ENCODE data around the gene PDSS2. TPM values are rescaled to one million over a fixed set of nuclear protein-coding genes. Genes with fewer than 3 reads are reported as not detected.

The PDSS2 gene, protein sequence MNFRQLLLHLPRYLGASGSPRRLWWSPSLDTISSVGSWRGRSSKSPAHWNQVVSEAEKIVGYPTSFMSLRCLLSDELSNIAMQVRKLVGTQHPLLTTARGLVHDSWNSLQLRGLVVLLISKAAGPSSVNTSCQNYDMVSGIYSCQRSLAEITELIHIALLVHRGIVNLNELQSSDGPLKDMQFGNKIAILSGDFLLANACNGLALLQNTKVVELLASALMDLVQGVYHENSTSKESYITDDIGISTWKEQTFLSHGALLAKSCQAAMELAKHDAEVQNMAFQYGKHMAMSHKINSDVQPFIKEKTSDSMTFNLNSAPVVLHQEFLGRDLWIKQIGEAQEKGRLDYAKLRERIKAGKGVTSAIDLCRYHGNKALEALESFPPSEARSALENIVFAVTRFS
- total RNA-seq (10 to 100 TPM; 13.2 to 24.4 (median 14.4) TPM), polyA plus RNA-seq (10 to 100 TPM in 1 of 2 donors, 1 to 10 TPM in 1; 7.2 to 16.5 TPM)
- long read RNA-seq, donor 1, transcript PDSS2-202 (8 exons, 3,540 nt): major isoform, 13 of 20 reads
- long read RNA-seq, donor 1, partial matches to known transcripts: 0 of 20 reads
- long read RNA-seq, donor 1, other reads (novel, unspliced or antisense): 6 of 20 reads
- long read RNA-seq, donor 2, transcript PDSS2-202 (8 exons, 3,540 nt): major isoform, 28 of 42 reads
- long read RNA-seq, donor 2, partial matches to known transcripts: 2 of 42 reads
- long read RNA-seq, donor 2, other reads (novel, unspliced or antisense): 11 of 42 reads
- long read RNA-seq, donor 3, transcript PDSS2-202 (8 exons, 3,540 nt): major isoform, 12 of 26 reads
- long read RNA-seq, donor 3, partial matches to known transcripts: 1 of 26 reads
- long read RNA-seq, donor 3, other reads (novel, unspliced or antisense): 12 of 26 reads

DNA sequence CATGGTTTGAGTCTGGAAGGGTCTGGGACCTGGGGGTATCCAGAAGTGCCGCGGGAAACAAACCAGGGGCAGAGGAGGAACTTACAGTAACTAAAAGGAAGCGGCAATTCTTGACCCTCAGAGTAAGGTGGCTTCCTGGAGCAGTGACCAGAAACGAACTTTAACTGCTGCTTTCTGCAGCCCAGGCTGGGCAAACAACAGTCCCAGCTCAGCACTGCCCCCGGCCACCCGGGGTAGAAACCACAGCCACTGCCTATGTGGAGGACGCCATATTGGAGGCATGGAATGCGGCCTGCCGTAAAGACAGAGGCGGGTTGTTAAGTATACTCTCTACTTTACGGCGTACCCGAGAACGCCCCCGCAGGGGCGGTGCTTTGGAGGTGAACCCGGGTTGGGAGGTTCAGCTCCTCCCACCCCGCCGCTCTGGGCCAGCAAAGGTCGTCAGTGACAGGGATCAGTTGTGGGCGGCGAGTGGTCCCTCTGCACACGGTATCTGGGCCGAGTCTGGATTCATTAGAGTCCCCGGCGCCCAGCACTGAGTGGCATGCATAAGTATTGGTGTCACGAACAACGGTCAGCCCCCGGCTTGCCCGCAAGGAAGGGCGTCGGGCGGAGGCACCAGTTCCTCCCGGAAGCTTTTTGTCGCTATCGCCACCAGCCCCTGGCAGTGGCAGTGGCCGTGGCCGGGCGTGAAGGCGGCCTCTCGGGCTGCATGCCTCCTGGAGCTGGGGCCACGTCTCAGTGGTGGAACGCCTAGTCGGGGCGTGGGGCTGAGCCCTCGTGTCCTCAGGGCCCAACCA lies at the start of gene PDSS2:
PDSS2 (minus strand) TSS at position 282 of the 800 bp plus-strand sequence; CDS start at position 3, 279 bp downstream.
- peak; percentile 98 to 99 (median 99) for ATAC-seq
- WGBS, 4 donors: 0 to 1% (median 0%) methylated on average over 29 to 46 of the region's 46 CpGs
- H3K27ac ChIP-seq: peak within 1 kb of the TSS; percentile 74 to 97 (median 94)
- H3K4me3 ChIP-seq: peak within 1 kb of the TSS; percentile 64 to 96 (median 86)
- H3K36me3 ChIP-seq: no peaks in the 10 kb centered on the region
- intact Hi-C loops (cut with DNase I): loop anchor here in 6 of 10 donors (1.0 to 10.0 kb wide), 10 partner anchors 29 to 345 kb away; partner anchors contain the start of genes BEND3 (in 2 of the 6) and SOBP (in 1 of the 6)
- no peaks in the 10 kb centered on the region for H3K27me3 ChIP-seq
- H3K4me1 ChIP-seq: peaks cover 0 to 24% (median 10%) of the 10 kb centered on the region in 12 donors
- H3K9me3 ChIP-seq: no peaks in the 10 kb centered on the region
- TF ChIP-seq, protein P1, sequence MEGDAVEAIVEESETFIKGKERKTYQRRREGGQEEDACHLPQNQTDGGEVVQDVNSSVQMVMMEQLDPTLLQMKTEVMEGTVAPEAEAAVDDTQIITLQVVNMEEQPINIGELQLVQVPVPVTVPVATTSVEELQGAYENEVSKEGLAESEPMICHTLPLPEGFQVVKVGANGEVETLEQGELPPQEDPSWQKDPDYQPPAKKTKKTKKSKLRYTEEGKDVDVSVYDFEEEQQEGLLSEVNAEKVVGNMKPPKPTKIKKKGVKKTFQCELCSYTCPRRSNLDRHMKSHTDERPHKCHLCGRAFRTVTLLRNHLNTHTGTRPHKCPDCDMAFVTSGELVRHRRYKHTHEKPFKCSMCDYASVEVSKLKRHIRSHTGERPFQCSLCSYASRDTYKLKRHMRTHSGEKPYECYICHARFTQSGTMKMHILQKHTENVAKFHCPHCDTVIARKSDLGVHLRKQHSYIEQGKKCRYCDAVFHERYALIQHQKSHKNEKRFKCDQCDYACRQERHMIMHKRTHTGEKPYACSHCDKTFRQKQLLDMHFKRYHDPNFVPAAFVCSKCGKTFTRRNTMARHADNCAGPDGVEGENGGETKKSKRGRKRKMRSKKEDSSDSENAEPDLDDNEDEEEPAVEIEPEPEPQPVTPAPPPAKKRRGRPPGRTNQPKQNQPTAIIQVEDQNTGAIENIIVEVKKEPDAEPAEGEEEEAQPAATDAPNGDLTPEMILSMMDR (IDR thresholded peaks at IDR 0.05): peak; percentile 5 to 74 (median 42)
- peak in 1 of 2 donors; percentile 93 for TF ChIP-seq POLR2A (IDR thresholded peaks at IDR 0.05)
- DNase-seq: peak; percentile 98 to 100 (median 99)

DNA sequence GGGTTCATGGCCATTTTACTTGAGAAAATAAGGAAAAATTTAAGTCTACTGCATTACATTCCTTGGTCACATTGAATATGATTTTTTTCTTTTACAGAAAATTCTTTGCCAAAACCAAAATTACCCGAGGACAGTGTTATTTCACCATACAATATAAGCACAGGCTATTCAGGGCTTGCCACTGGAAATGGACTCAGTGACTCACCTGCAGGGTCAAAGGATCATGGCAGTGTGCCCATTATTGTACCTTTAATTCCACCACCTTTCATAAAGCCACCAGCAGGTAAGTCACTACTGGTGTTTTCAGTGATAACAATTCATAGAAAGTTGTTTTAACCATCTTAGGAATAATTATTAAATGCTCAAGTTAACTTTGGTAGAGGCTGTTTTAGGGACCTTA lies 46.8 kb upstream of the PDSS2 start:
- TF ChIP-seq, protein P1 (IDR thresholded peaks at IDR 0.05): no peak
- TF ChIP-seq POLR2A (IDR thresholded peaks at IDR 0.05): no peak
- peaks cover 0 to 24% (median 6%) of the 10 kb centered on the region in 9 donors for H3K36me3 ChIP-seq
- no peak for ATAC-seq
- no peaks in the 10 kb centered on the region for H3K9me3 ChIP-seq
- H3K27me3 ChIP-seq: no peaks in the 10 kb centered on the region
- H3K27ac ChIP-seq: no peak overlapping the region
- no peak overlapping the region for H3K4me3 ChIP-seq
- intact Hi-C loops (cut with DNase I): no loop called here
- WGBS, 4 donors: 93 to 98% (median 94%) methylated on average over 1 of the region's 1 CpG
- no peak for DNase-seq
- peaks cover 0 to 44% (median 15%) of the 10 kb centered on the region in 12 donors for H3K4me1 ChIP-seq

DNA sequence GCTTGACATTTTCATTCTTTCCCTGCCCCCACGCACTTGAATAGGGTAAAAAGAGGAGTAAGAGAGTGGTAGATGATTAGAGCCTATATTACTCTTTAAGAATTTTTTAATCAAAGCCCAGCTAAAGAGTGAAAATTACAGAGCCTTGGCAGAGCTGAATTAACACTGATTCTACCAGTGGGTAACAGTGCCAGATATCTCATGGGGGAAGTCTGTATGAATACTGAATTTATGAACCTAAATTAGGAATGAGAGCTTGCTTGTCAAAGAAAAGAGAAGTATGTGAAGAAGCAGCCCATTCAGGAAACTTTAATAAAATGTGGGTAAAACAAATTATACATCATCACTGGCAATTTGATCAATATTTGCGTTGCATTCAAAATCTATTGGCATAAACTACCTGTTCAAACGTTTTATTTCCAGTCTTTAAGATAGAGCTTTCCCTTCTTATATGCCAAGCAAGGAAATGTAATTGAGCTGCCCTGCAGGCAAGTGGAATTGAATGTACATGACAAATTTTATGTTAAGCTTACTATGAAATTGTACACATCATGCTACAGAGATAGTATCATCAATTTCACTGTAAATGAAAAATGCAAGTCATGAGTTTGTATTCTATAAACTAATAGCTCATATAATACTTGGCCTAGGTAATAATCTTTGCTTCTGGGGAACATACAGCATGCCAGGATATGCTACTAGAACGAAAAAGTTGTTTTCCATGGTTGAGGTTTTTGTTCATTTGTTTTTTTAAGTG lies 45.1 kb upstream of the PDSS2 start:
- ATAC-seq: no peak
- WGBS, 4 donors: 72 to 80% (median 79%) methylated on average over 4 of the region's 4 CpGs
- TF ChIP-seq, protein P1 (IDR thresholded peaks at IDR 0.05): no peak
- no peak for TF ChIP-seq POLR2A (IDR thresholded peaks at IDR 0.05)
- no peaks in the 10 kb centered on the region for H3K9me3 ChIP-seq
- peaks cover 0 to 36% (median 10%) of the 10 kb centered on the region in 12 donors for H3K4me1 ChIP-seq
- intact Hi-C loops (cut with DNase I): no loop called here
- no peak for DNase-seq
- H3K36me3 ChIP-seq: peaks cover 0 to 24% (median 6%) of the 10 kb centered on the region in 9 donors
- no peak overlapping the region for H3K27ac ChIP-seq
- no peak overlapping the region for H3K4me3 ChIP-seq
- no peaks in the 10 kb centered on the region for H3K27me3 ChIP-seq

Data from heart left ventricle (tissue), 16 donors.